ENCODE results near the gene WDR87. TPM values are rescaled to one million over a fixed set of nuclear protein-coding genes. Genes with fewer than 3 reads are reported as not detected.

WDR87 gene
- not detected for total RNA-seq

GRCh38 chr19:37905946-37906868 lies at the start of gene WDR87:
Gene WDR87, minus strand, starts transcription at chr19:37906594. Its CDS starts 8,355 bp downstream, at chr19:37898239.

GRCh38 chr19:37906869-37907734 lies 708 bp upstream of the WDR87 start, which contains the start of gene SIPA1L3:
Gene SIPA1L3, plus strand, starts transcription at chr19:37907208. Its CDS starts 174,358 bp downstream, at chr19:38081566.

Other genes with a start within 250 kb of the WDR87 start
- gene ZNF607, start 186.8 kb downstream of the WDR87 start, total RNA-seq: 1 to 10 TPM; 2.8 to 3.3 TPM
- gene ZNF573, start 127.0 kb downstream of the WDR87 start, total RNA-seq: 1 to 10 TPM; 3.3 to 3.8 TPM
- gene SIPA1L3, start 614 bp upstream of the WDR87 start, total RNA-seq: 10 to 100 TPM; 10.7 to 11.0 TPM